Measurements from ENCODE around the gene RERG.

The RERG gene

DNA sequence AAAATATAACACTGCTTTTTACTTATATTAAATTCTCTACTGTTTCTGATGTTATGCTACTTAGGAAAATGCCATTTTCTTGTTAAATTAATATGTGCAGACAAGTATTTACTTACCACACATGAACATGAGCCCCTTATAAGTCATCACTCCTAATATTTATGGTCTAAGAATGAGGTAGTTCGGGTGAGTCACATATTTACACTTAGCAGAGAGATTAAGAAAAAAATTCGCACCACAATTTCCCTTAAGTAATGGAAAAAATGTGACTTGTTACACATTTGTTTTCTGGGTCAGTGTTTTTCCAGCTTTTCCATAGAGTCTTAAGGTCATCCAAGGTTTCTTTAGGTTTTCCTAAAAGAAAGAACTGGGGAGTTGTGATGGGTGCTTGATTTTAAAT is 68.3 kb downstream of the RERG start:
- ChIA-PET CTCF (interaction anchor here (1.1 to 4.7 kb wide), 4 partner anchors 9 to 428 kb away, joined by 3 to 38 read pairs (median 4); partner anchors contain the start of gene RERG), POLR2A (no interaction called here)
- H3K4me3 ChIP-seq (ENCODE audit: low read depth, low read length), result no peak overlapping the region
- TF ChIP-seq, protein P1, sequence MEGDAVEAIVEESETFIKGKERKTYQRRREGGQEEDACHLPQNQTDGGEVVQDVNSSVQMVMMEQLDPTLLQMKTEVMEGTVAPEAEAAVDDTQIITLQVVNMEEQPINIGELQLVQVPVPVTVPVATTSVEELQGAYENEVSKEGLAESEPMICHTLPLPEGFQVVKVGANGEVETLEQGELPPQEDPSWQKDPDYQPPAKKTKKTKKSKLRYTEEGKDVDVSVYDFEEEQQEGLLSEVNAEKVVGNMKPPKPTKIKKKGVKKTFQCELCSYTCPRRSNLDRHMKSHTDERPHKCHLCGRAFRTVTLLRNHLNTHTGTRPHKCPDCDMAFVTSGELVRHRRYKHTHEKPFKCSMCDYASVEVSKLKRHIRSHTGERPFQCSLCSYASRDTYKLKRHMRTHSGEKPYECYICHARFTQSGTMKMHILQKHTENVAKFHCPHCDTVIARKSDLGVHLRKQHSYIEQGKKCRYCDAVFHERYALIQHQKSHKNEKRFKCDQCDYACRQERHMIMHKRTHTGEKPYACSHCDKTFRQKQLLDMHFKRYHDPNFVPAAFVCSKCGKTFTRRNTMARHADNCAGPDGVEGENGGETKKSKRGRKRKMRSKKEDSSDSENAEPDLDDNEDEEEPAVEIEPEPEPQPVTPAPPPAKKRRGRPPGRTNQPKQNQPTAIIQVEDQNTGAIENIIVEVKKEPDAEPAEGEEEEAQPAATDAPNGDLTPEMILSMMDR (IDR thresholded peaks at IDR 0.05; ENCODE audit: insufficient read depth, low read length, missing control alignments), result no peak
- DNase-seq (ENCODE audit: low read depth, low spot score), result peak; percentile 10

GRCh38 chr12:15152456-15152855 is 68.8 kb downstream of the RERG start:
- TF ChIP-seq, protein P1 (IDR thresholded peaks at IDR 0.05; ENCODE audit: insufficient read depth, low read length, missing control alignments), result no peak
- DNase-seq (ENCODE audit: low read depth, low spot score), result no peak
- H3K4me3 ChIP-seq (ENCODE audit: low read depth, low read length), result no peak overlapping the region
- POLR2A ChIA-PET, result no interaction called here
- CTCF ChIA-PET, result interaction anchor here (1.1 to 4.7 kb wide), 3 partner anchors 10 to 70 kb away, joined by 3 to 38 read pairs (median 3); partner anchors contain the start of gene RERG

DNA sequence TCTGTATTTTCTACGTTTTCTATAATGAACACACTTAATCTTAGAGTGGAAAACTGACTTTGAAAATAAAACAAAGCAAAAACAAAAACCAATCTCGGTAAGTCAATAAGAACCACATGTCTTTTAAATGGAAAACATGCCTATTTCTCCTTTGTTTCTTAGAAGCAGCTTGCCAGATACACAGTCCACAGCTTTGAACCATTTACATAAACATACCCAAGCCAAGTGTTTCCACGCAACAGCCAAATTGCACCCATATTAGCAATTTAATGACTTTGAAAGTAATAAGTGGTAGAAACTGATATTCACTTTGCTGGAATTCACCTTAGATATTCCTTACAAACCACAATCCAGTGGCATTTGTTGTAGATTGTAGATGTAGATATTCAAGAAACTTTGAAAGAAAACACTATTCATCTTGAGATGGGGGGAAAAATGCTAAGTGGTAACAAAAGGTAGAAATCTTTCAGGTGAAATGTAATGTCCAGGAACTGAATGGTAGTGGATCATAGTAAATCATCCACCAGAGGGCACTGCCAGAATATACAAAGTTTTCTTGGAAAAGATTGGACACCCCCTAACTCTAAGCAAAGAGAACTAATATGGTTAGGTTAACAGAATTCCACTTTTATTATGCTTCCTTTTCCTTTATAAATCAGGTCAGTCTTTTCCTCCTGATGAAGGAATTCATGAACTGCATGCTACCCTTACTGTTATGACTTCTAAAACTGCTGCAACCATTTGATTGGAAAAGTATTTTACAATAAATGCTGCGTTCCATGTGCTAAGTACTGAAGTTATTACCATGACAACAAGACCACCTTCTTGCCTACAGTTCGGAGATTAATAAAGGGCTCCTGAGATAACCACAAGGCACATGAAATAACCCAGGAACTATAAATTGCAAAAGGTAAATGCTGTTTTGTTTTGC is 69.8 kb downstream of the RERG start:
- ChIA-PET POLR2A (no interaction called here), CTCF (interaction anchor here (1.1 to 4.7 kb wide), 5 partner anchors 10 to 71 kb away, joined by 3 to 38 read pairs (median 8); partner anchors contain the start of gene RERG)
- no peak overlapping the region for H3K4me3 ChIP-seq (ENCODE audit: low read depth, low read length)
- TF ChIP-seq, protein P1 (IDR thresholded peaks at IDR 0.05; ENCODE audit: insufficient read depth, low read length, missing control alignments), result peak; percentile 18
- no peak for DNase-seq (ENCODE audit: low read depth, low spot score)

DNA sequence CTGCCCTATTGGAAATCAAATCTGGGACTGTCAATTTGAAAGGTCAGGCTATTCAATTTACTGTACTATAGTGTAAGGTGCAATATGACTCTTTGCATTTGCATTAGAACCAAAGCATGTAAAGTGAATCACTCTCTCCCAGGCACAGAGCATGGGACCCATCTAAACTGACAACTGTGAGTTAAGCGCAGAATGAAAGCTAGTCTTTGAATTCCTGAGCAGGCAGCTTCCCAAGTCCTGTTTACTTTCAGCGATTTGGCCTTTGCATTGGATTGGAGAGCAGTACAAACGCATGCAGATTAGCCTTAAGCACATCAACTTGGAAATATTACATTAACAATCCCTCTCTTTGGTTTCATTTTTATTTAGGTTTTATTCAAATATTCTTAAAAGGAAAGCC is 74.6 kb downstream of the RERG start:
- H3K4me3 ChIP-seq (ENCODE audit: low read depth, low read length), result no peak overlapping the region
- CTCF ChIA-PET, result no interaction called here
- POLR2A ChIA-PET, result no interaction called here
- no peak for DNase-seq (ENCODE audit: low read depth, low spot score)
- TF ChIP-seq, protein P1 (IDR thresholded peaks at IDR 0.05; ENCODE audit: insufficient read depth, low read length, missing control alignments), result no peak

DNA sequence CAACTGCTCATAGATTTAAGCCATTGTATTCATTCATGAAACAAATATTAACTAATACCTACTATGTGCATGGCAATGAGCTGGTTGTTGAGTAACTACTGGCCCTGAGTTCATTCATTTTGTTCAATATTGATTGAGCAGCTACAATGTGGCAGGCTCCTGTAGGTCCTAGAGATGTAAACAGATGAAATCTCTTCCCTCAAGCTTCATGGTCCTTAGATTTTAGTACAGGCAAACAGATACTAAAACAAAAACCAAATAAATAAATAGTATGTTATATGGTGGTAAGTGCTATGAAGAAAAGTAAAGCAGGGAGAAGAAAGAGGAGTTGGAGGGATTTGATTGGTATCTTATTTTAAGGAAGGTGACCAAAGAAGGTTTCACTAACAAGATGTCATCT is 77.8 kb downstream of the RERG start:
- ChIA-PET POLR2A (no interaction called here), CTCF (no interaction called here)
- TF ChIP-seq, protein P1 (IDR thresholded peaks at IDR 0.05; ENCODE audit: insufficient read depth, low read length, missing control alignments), result no peak
- H3K4me3 ChIP-seq (ENCODE audit: low read depth, low read length), result no peak overlapping the region
- no peak for DNase-seq (ENCODE audit: low read depth, low spot score)

GRCh38 chr12:15142711-15143110 is 78.5 kb downstream of the RERG start:
- TF ChIP-seq, protein P1 (IDR thresholded peaks at IDR 0.05; ENCODE audit: insufficient read depth, low read length, missing control alignments), result no peak
- POLR2A ChIA-PET, result no interaction called here
- no peak overlapping the region for H3K4me3 ChIP-seq (ENCODE audit: low read depth, low read length)
- CTCF ChIA-PET, result no interaction called here
- DNase-seq (ENCODE audit: low read depth, low spot score), result no peak

Data from AG04449 (cell line).